GM18858 (cell line): ENCODE data around the gene DIDO1.
"Not testable (repeated sequence)": the region's sequence is repeated elsewhere in the genome, so short reads cannot be mapped to it uniquely, and the experiment has no call there.

Experiments used
- ATAC-seq: cut with Tn5 transposase; IDR thresholded peaks from one replicate; pipeline ENCODE4 v1.9.1; 2021; ENCODE audit not compliant: unreplicated experiment

Gene DIDO1

GRCh38 chr20:62858058-62858830, 68.1 kb downstream of the DIDO1 start:
- ATAC-seq: no peak

DNA sequence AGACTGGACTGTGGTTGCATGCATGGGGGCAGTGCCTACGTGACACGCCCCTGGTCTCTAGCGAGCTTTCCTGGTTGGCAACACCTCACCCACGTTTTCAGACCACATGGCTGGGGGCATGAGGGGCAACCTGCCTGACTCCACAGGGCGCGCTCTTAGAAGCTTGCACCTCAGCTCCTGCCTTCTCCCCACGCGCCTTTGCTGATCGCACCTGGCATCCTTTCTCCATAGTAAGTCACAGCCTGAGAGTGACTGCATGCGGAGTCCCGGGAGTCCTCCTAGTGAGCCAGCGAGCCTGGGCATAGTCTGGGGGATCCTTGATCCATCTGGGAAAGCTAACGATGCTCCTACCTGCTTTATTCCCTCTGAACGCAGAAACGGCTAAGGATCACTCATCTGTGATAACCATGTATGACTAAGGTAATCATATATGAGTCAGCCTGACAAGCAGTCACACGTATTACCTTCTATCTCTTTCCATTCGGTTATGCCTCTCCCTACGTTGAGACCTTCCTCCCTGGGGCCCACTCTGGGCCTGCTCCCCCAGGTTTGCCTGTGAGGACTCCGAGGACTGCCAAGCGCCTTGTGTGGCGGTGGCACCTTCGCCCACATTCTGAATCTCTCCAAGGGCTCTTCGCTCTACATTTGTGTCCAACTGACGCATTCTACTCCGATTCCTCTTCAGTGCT, 69.2 kb downstream of the DIDO1 start:
- no peak for ATAC-seq

DNA sequence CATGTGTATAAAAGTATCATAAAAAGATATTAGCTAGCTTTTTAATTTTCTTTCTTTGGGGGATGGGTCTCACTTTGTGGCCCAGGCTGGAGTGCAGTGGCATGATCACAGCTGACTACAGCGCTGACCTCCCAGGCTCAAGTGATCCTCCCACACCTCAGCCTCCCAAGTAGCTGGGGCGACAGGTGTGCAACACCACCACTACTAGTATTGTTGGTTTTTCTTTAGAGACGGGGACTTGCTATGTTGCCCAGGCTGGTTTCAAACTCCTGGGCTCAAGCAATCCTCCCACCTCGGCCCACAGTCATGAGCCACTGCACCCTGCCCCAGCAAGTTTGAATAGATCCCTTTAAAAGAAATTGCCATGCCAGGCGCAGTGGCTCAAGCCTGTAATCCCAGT, 71.2 kb downstream of the DIDO1 start:
- ATAC-seq: no peak

DNA sequence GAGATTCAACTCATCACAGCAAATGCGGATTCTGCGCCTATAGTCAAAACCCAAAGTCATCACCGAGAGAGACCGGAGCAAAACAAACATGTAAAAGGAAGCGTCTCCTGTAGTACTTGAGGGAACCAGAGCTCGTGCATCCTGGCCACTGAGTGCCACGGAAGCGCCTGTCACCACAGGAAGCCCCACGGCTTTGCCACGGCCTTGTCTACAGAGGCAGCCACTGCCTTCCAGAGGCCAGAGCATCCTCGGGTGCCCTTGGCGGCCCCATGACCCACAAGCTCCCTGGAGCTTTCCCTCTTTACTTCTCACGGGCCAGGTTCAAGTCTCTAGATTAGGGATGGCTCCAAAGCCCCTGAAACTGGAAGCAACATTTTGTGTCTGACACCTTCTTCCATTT, 72.2 kb downstream of the DIDO1 start:
- ATAC-seq: no peak

DNA sequence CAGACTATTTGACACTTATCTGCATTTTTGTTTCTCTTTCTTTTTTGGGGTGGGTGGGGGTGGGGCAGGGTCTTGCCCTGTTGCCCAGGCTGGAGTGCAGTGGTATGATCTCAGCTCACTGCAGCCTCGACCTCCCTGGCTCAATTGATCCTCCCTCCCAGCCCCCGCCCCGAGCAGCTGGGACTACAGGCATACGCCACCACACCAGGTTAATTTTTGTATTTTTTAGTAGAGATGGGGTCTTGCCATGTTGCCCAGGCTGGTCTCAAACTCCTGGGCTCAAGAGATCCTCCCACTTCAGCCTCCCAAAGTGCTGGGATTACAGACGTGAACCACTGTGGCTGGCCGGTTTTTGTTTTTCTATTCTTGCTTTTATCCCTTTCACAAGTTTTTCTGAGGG, 73.0 kb downstream of the DIDO1 start:
- ATAC-seq: not testable (repeated sequence)

DNA sequence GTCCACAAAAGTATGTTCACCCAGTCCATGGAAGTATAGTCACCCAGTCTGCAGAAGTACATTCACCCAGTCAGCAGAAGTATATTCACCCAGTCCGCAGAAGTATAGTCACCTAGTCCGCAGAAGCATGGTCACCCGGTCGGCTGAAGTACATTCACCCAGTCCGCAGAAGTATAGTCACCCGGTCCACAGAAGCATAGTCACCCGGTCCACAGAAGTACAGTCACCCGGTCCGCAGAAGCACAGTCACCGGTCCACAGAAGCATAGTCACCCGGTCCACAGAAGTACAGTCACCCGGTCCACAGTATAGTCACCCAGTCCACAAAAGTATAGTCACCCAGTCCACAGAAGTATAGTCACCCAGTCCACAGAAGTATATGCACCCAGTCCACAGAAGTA, 73.5 kb downstream of the DIDO1 start:
- ATAC-seq: no peak

GRCh38 chr20:62852196-62852595, 74.1 kb downstream of the DIDO1 start:
- ATAC-seq: no peak

GRCh38 chr20:62850333-62850974, 75.9 kb downstream of the DIDO1 start:
- no peak for ATAC-seq

- ATAC-seq: no peak
Measured at GRCh38 chr20:62849431-62849830, 76.9 kb downstream of the DIDO1 start.

GRCh38 chr20:62848917-62849316, 77.4 kb downstream of the DIDO1 start:
- not testable (repeated sequence) for ATAC-seq

GRCh38 chr20:62846166-62846890, 80.0 kb downstream of the DIDO1 start:
- no peak for ATAC-seq

DNA sequence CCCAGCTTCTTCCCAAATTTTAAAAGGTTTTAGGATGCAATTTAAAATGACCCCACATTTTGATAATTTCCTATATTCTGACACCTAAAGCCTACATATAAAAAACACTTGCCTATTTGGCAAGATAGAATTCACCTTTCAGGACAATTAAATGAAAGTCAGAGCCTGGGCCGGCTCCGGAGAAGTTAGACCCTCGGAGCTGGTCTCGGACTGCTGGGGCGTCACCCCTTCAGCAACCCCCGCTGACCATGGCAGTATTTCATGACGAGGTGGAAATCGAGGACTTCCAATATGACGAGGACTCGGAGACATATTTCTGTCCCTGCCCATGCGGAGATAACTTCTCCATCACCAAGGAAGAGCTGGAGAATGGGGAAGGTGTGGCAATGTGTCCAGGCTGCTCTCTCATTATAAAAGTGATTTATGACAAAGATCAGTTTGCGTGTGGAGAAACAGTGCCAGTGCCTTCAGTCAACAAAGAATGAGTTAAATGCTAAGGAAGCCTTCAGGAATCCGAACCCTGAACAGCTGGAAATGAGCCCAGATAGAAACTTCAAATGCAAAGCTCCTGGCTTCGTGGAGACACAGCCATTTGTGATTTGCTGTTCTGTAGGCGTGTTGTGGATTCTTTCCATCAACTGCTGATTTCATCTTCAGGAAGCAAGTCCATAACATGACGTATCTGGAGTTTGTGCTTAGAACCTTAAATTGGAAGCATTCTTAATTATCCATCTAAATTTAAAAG, 80.7 kb downstream of the DIDO1 start:
- ATAC-seq: no peak

GRCh38 chr20:62844182-62844581, 82.1 kb downstream of the DIDO1 start:
- ATAC-seq: no peak

DNA sequence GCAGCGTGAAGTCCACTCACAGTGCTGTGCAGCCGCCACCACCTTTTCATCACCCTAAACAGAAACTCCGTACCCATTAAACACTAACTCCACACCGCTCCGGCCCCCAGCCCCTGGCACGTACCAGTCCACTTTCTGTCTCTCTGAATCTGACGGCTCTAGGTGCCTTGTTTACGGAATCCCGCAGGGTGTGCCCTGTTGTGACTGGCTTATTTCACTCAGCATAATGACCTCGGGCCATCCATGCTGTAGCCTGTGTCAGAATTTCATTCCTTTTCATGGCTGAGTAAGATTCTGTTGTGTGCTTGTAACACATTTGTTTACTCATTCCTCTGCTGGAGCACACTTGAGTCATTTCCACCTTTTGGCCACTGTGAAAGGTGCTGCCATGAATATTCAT, 82.6 kb downstream of the DIDO1 start:
- no peak for ATAC-seq

- no peak for ATAC-seq
Measured at GRCh38 chr20:62841705-62842212, 84.5 kb downstream of the DIDO1 start.

DNA sequence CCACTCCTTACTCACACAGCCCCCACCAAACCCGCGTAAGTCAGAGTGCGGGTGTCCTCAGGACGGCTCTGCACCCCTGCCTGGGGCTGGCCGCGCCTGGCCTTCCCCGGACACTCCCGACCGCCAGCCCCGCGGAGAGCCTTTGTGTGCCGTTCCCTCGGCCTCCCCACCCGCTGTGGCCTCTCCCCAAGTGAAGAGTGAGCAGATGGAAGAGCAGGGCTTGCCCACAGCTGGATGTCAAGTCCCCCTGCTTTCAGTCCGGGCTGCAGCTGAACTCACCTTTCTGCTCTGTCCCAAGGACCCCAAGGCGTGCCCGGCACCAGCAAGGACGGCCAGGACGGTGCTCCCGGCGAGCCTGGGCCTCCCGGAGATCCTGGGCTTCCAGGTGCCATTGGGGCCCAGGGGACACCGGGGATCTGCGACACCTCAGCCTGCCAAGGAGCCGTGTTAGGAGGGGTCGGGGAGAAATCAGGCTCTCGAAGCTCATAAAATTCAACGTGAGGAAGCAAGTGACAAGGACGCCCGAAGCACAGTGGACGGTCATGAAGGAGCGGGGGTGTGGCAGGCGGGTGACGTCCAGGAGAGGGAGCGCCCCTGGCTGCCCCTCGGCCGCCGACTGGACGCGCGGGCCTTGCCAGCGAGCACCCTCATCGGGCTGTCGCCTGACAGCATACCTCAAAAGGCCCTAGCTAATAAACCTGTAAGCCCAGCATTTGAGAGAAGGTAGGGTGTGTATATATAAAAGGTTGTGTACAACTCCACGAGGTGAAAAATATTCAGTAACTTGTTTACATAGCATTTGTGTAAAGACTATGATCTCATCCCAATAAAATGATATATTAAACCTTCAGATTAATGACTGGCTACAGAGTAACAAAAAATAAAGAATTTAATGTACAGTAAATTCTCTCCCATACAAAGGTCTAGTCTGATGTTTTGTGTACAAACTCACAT, 85.8 kb downstream of the DIDO1 start:
- ATAC-seq: no peak

GRCh38 chr20:62839816-62840215, 86.5 kb downstream of the DIDO1 start:
- no peak for ATAC-seq

DNA sequence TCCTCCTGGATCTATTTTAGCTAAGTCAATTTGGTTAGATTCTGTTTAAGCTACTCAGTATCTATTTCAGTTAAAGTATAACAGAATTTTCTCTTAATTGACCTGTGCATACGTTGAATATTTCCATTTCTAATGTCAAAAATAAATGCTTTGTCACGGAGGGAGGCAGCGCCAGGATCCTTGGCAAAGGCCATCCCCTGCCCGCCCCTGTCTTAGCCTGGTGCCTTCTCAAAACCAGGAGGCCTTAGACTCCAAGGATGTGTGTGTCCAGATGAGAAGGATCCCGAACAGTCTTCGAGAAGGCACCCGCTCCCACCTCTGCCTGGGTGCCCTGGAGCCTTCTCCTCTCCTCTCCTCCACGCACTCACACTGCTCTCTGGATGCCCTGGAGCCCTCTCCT, 87.0 kb downstream of the DIDO1 start:
- ATAC-seq: no peak

DNA sequence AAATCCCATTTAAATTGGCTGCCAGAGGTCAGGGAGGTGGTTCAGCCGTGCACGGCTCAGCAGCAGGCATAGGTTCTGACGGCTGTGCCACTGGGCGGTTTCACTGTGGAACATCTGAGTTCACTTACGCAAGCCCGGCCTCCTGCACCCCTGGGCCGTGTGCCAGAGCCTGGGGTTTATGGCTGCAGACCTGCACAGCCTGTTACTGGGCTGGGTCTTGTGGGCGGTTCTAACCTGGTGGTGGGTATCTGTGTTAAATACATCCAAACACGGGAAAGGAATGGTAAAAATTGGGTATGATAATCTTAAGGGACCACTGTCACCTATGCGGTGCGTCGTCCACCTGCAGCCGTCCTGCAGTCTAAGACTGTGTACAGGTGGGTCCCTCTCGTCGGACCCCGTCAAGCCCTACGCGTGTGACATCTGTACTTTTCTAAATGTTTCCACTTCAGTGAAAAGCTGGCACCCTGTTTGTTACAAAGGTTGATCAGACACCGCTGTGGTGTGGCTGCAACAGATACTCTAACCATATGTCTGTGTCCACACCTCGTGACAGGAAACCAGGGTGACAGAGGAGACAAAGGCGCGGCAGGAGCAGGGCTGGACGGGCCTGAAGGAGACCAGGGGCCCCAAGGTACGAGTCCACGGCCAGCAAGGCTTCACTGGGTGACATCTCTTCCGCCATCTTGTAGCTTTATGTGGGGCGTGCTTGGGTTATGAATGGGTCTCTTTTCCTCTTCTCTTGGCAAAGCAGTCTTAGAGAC, 88.0 kb downstream of the DIDO1 start:
- peak; percentile 62 for ATAC-seq
